Measurements from ENCODE around the gene VWA8.

DNA sequence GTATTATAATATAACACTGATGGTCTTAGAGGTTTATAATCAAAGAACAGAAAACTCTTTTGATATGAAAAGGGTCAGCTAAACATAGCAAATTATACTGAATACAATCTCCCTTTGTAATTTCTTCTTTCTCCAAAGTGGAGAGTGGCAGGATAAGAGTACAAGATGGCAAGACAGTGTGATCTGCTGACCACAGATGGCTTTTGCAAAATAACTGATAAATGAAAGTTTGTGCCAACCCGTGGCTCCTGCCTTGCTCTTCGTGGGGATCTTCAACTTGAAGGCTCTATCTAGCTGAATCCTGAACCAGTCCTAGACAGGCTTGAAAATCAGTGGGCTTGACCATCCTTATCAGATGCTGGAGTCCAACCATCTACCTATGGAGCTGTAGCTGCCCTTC, 185.7 kb downstream of the VWA8 start:
- TF ChIP-seq ZNF416 (tag by site-specific recombination; IDR thresholded peaks at IDR 0.05) = no peak
- TF ChIP-seq, protein P1, sequence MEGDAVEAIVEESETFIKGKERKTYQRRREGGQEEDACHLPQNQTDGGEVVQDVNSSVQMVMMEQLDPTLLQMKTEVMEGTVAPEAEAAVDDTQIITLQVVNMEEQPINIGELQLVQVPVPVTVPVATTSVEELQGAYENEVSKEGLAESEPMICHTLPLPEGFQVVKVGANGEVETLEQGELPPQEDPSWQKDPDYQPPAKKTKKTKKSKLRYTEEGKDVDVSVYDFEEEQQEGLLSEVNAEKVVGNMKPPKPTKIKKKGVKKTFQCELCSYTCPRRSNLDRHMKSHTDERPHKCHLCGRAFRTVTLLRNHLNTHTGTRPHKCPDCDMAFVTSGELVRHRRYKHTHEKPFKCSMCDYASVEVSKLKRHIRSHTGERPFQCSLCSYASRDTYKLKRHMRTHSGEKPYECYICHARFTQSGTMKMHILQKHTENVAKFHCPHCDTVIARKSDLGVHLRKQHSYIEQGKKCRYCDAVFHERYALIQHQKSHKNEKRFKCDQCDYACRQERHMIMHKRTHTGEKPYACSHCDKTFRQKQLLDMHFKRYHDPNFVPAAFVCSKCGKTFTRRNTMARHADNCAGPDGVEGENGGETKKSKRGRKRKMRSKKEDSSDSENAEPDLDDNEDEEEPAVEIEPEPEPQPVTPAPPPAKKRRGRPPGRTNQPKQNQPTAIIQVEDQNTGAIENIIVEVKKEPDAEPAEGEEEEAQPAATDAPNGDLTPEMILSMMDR (tag by site-specific recombination; IDR thresholded peaks at IDR 0.05) = no peak
- no peak for TF ChIP-seq REPIN1 (tag by site-specific recombination; IDR thresholded peaks at IDR 0.05; ENCODE audit: low read depth)
